Measurements from ENCODE around the gene CRIP3. TPM values are rescaled to one million over a fixed set of nuclear protein-coding genes. Genes with fewer than 3 reads are reported as not detected.

CRIP3 gene
- total RNA-seq, 1 experiment from 2014 or later: 44.7 TPM

- TF ChIP-seq OVOL2 (CRISPR knock-in tag; IDR thresholded peaks at IDR 0.05; ENCODE audit: borderline replicate concordance): no peak
- no peak for TF ChIP-seq TCF7 (CRISPR knock-in tag; IDR thresholded peaks at IDR 0.05; ENCODE audit: low read depth)
- no peak for TF ChIP-seq USF1 (CRISPR knock-in tag; IDR thresholded peaks at IDR 0.05)
- no peak for TF ChIP-seq PRDM15 (CRISPR knock-in tag; IDR thresholded peaks at IDR 0.05)
- peaks cover 34% of the 10 kb centered on the region for H3K4me1 Mint-ChIP-seq
- no peaks in the 10 kb centered on the region for H3K9me3 Mint-ChIP-seq
- ATAC-seq (no peak), DNase-seq (ENCODE audit: low spot score) (no peak)
- no peak overlapping the region for H3K27ac Mint-ChIP-seq
- H3K36me3 Mint-ChIP-seq: no peaks in the 10 kb centered on the region
- ChIA-PET POLR2A (no interaction called here), CTCF (interaction anchor here (0.8 to 1.8 kb wide), 7 partner anchors 8 to 49 kb away, joined by 3 to 8 read pairs (median 4); partner anchors contain the start of genes CRIP3 and DNPH1)
- peaks cover 46% of the 10 kb centered on the region for H3K27me3 Mint-ChIP-seq (ENCODE audit: low read depth)
- no peak overlapping the region for H3K4me3 Mint-ChIP-seq
These were observed 30.0 kb downstream of the CRIP3 start for GRCh38 chr6:43278524-43279078.

- ChIA-PET CTCF (interaction anchor here (0.5 to 2.7 kb wide), 9 partner anchors 9 to 247 kb away, joined by 3 to 18 read pairs (median 4); partner anchors contain the start of genes CRIP3 and DNPH1), POLR2A (no interaction called here)
- no peaks in the 10 kb centered on the region for H3K9me3 Mint-ChIP-seq
- no peak overlapping the region for H3K27ac Mint-ChIP-seq
- no peak for TF ChIP-seq ZNF425 (CRISPR knock-in tag; conservative IDR thresholded peaks at IDR 0.05)
- TF ChIP-seq GABPB1 (CRISPR knock-in tag; IDR thresholded peaks at IDR 0.05): 0 out of 2 replicates have a peak, but pooled peaks have one; percentile 73
- ATAC-seq: peak; percentile 48
- H3K36me3 Mint-ChIP-seq: no peaks in the 10 kb centered on the region
- H3K27me3 Mint-ChIP-seq (ENCODE audit: low read depth): peaks cover 53% of the 10 kb centered on the region
- no peak for DNase-seq (ENCODE audit: low spot score)
- H3K4me3 Mint-ChIP-seq: no peak overlapping the region
- peaks cover 34% of the 10 kb centered on the region for H3K4me1 Mint-ChIP-seq
These were observed 30.7 kb downstream of the CRIP3 start for GRCh38 chr6:43277643-43278523.

- no peak for ATAC-seq
- no peaks in the 10 kb centered on the region for H3K9me3 Mint-ChIP-seq
- ChIA-PET POLR2A (interaction anchor here (1.0 kb wide), 1 partner anchor 57 kb away, joined by 5 read pairs; no protein-coding TSS in a partner anchor), CTCF (interaction anchor here (0.5 to 2.7 kb wide), 8 partner anchors 10 to 246 kb away, joined by 3 to 18 read pairs (median 4); no protein-coding TSS in a partner anchor)
- no peaks in the 10 kb centered on the region for H3K36me3 Mint-ChIP-seq
- H3K4me3 Mint-ChIP-seq: no peak overlapping the region
- H3K4me1 Mint-ChIP-seq: peaks cover 34% of the 10 kb centered on the region
- H3K27me3 Mint-ChIP-seq (ENCODE audit: low read depth): peaks cover 59% of the 10 kb centered on the region
- no peak overlapping the region for H3K27ac Mint-ChIP-seq
- DNase-seq (ENCODE audit: low spot score): no peak
- TF ChIP-seq ZNF671 (CRISPR knock-in tag; IDR thresholded peaks at IDR 0.05) (no peak), FOXK1 (CRISPR knock-in tag; IDR thresholded peaks at IDR 0.05) (no peak), NR1H2 (CRISPR knock-in tag; IDR thresholded peaks at IDR 0.05) (no peak), IRF1 (CRISPR knock-in tag; IDR thresholded peaks at IDR 0.05) (no peak), AFF4 (CRISPR knock-in tag; IDR thresholded peaks at IDR 0.05; ENCODE audit: borderline replicate concordance) (no peak), USF1 (CRISPR knock-in tag; IDR thresholded peaks at IDR 0.05) (no peak), TP53 (CRISPR knock-in tag; IDR thresholded peaks at IDR 0.05) (no peak), ZSCAN18 (CRISPR knock-in tag; IDR thresholded peaks at IDR 0.05) (no peak)
These were observed 31.4 kb downstream of the CRIP3 start for GRCh38 chr6:43277306-43277642.

Measured in WTC11 (cell line).